ENCODE data around the gene KPTN.

KPTN gene

GRCh38 chr19:47511128-47511517 is 27.1 kb upstream of the KPTN start:
- H3K9me2 ChIP-seq (replicated peaks; ENCODE audit: low read depth, low read length) = no peaks in the 10 kb centered on the region
- no peaks in the 10 kb centered on the region for H3K36me3 ChIP-seq (ENCODE audit: insufficient read depth, low read length)
- peaks cover 82% of the 10 kb centered on the region for H3K79me2 ChIP-seq (ENCODE audit: insufficient read depth, low read length)
- no peak overlapping the region for H3K4me3 ChIP-seq (ENCODE audit: low read length, poor library complexity, severe bottlenecking)
- H3K9ac ChIP-seq (ENCODE audit: low read depth, low read length, poor library complexity, severe bottlenecking) = peak overlapping the region; percentile 95
- no peaks in the 10 kb centered on the region for H3K27me3 ChIP-seq (ENCODE audit: insufficient read depth, low read length, poor library complexity, severe bottlenecking)
- H3K4me2 ChIP-seq (ENCODE audit: low read depth, low read length, poor library complexity, severe bottlenecking) = peak overlapping the region; percentile 99
- H3F3A ChIP-seq (ENCODE audit: low read depth) = no peaks in the 10 kb centered on the region
- TF ChIP-seq CTCF (conservative IDR thresholded peaks at IDR 0.05; ENCODE audit: low read length) (no peak), EZH2phosphoT487 (IDR thresholded peaks at IDR 0.05; ENCODE audit: borderline replicate concordance) (no peak)
- H3K4me1 ChIP-seq (ENCODE audit: insufficient read depth, low read length, poor library complexity, severe bottlenecking) = peaks cover 25% of the 10 kb centered on the region
- H4K20me1 ChIP-seq (ENCODE audit: insufficient read depth, low read length, poor library complexity, severe bottlenecking) = peaks cover 44% of the 10 kb centered on the region
- H2AFZ ChIP-seq (ENCODE audit: low read length) = no peak overlapping the region
- H3K9me3 ChIP-seq (ENCODE audit: insufficient read depth, low read depth, low read length) = no peaks in the 10 kb centered on the region

GRCh38 chr19:47510516-47511127 is 26.6 kb upstream of the KPTN start:
- peaks cover 44% of the 10 kb centered on the region for H4K20me1 ChIP-seq (ENCODE audit: insufficient read depth, low read length, poor library complexity, severe bottlenecking)

GRCh38 chr19:47509973-47510372 is 26.0 kb upstream of the KPTN start:
- H3K9ac ChIP-seq (ENCODE audit: low read depth, low read length, poor library complexity, severe bottlenecking) = peak overlapping the region; percentile 95
- H3K9me2 ChIP-seq (replicated peaks; ENCODE audit: low read depth, low read length) = no peaks in the 10 kb centered on the region
- H3K36me3 ChIP-seq (ENCODE audit: insufficient read depth, low read length) = no peaks in the 10 kb centered on the region
- H2AFZ ChIP-seq (ENCODE audit: low read length) = no peak overlapping the region
- H3K4me2 ChIP-seq (ENCODE audit: low read depth, low read length, poor library complexity, severe bottlenecking) = peak overlapping the region; percentile 99
- H3F3A ChIP-seq (ENCODE audit: low read depth) = no peaks in the 10 kb centered on the region
- no peak overlapping the region for H3K4me3 ChIP-seq (ENCODE audit: low read length, poor library complexity, severe bottlenecking)
- no peak for TF ChIP-seq EZH2phosphoT487 (IDR thresholded peaks at IDR 0.05; ENCODE audit: borderline replicate concordance)
- no peak for TF ChIP-seq CTCF (conservative IDR thresholded peaks at IDR 0.05; ENCODE audit: low read length)
- peaks cover 18% of the 10 kb centered on the region for H3K4me1 ChIP-seq (ENCODE audit: insufficient read depth, low read length, poor library complexity, severe bottlenecking)
- H4K20me1 ChIP-seq (ENCODE audit: insufficient read depth, low read length, poor library complexity, severe bottlenecking) = peaks cover 44% of the 10 kb centered on the region
- no peaks in the 10 kb centered on the region for H3K27me3 ChIP-seq (ENCODE audit: insufficient read depth, low read length, poor library complexity, severe bottlenecking)
- H3K9me3 ChIP-seq (ENCODE audit: insufficient read depth, low read depth, low read length) = no peaks in the 10 kb centered on the region
- H3K79me2 ChIP-seq (ENCODE audit: insufficient read depth, low read length) = peaks cover 82% of the 10 kb centered on the region

More at GRCh38 chr19:47510516-47511127, 26.6 kb upstream of the KPTN start:
- Histone ChIP-seq H3K36me3 (ENCODE audit: insufficient read depth, low read length) (no peaks in the 10 kb centered on the region), H3K9me3 (ENCODE audit: insufficient read depth, low read depth, low read length) (no peaks in the 10 kb centered on the region), H2AFZ (ENCODE audit: low read length) (no peak overlapping the region), H3K4me2 (ENCODE audit: low read depth, low read length, poor library complexity, severe bottlenecking) (peak overlapping the region; percentile 99), H3K9me2 (replicated peaks; ENCODE audit: low read depth, low read length) (no peaks in the 10 kb centered on the region), H3K79me2 (ENCODE audit: insufficient read depth, low read length) (peaks cover 82% of the 10 kb centered on the region), H3K4me3 (ENCODE audit: low read length, poor library complexity, severe bottlenecking) (no peak overlapping the region), H3K27me3 (ENCODE audit: insufficient read depth, low read length, poor library complexity, severe bottlenecking) (no peaks in the 10 kb centered on the region), H3F3A (ENCODE audit: low read depth) (no peaks in the 10 kb centered on the region), H3K9ac (ENCODE audit: low read depth, low read length, poor library complexity, severe bottlenecking) (peak overlapping the region; percentile 95), H3K4me1 (ENCODE audit: insufficient read depth, low read length, poor library complexity, severe bottlenecking) (peaks cover 20% of the 10 kb centered on the region)
- no peak for TF ChIP-seq CTCF (conservative IDR thresholded peaks at IDR 0.05; ENCODE audit: low read length)
- TF ChIP-seq EZH2phosphoT487 (IDR thresholded peaks at IDR 0.05; ENCODE audit: borderline replicate concordance) = no peak
